Effector memory CD4-positive, alpha-beta T cell (primary cell): ENCODE data around the gene SNX21.
A peak's percentile ranks its signal among the peaks of the same experiment; 100 is the strongest.

Experiments
- DNase-seq, 3 donors: peaks; one replicate each; pipeline ENCODE4 v3.0.0-alpha.2; 2020
- H3K27ac ChIP-seq: 2 replicates; pipeline ENCODE4 v1.7.0; 2013; ENCODE audit warnings: mild to moderate bottlenecking, low read length, moderate library complexity; ENCODE audit not compliant: insufficient read depth, poor library complexity, severe bottlenecking
- H3K27me3 ChIP-seq: replicated peaks from 2 replicates; pipeline ENCODE4 v1.7.0; 2013; ENCODE audit warnings: mild to moderate bottlenecking, low read length; ENCODE audit not compliant: insufficient read depth, control insufficient read depth, poor library complexity, severe bottlenecking
- H3K36me3 ChIP-seq: 2 replicates; pipeline ENCODE4 v1.7.0; 2013; ENCODE audit warnings: mild to moderate bottlenecking, low read length, moderate library complexity; ENCODE audit not compliant: control insufficient read depth, insufficient read depth
- H3K4me1 ChIP-seq: 2 replicates; pipeline ENCODE4 v1.7.0; 2013; ENCODE audit warnings: low read length, mild to moderate bottlenecking; ENCODE audit not compliant: control insufficient read depth, insufficient read depth, poor library complexity, severe bottlenecking
- H3K4me3 ChIP-seq: 2 replicates; pipeline ENCODE4 v1.7.0; 2013; ENCODE audit warnings: low read length, low read depth, mild to moderate bottlenecking; ENCODE audit not compliant: insufficient read depth, poor library complexity, severe bottlenecking
- H3K9me3 ChIP-seq: 2 replicates; pipeline ENCODE4 v1.7.0; 2013; ENCODE audit warnings: mild to moderate bottlenecking, low read length, moderate library complexity; ENCODE audit not compliant: control insufficient read depth

Gene SNX21

DNA sequence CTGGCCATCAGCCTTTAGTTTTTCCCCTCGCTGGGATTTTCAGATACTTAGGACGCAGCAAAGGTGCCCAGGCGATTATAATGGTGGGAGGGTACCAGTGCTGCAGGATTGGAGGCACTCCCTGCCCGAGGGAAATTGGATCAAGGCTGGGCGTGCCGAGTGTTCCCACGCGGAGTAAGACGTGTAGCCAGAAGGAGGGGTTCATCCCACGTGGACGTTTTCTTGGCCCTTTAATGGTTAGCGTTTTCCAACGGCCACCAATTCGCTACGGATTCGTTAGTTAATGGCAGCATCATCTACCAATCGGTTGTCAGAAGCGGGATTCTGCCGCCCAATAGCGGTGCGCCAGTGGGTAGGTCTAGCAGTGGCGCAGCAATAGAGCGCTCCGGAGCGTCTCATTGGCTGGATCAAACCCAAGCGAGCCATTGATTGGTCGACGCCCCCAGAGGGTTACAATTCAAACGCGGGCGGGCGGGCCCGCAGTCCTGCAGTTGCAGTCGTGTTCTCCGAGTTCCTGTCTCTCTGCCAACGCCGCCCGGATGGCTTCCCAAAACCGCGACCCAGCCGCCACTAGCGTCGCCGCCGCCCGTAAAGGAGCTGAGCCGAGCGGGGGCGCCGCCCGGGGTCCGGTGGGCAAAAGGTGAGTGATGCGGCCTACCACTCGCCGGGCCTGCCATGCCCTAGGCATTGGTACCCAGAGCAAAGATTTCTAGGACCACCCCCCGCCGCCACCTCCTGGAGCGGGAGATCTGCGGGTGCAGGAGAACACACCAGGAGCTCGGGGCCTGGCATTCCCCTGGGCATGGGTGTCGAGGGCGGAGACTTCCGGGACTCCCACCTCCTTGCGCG, 21.2 kb upstream of the SNX21 start, which contains the start of gene UBE2C:
Gene UBE2C, plus strand, starts transcription at position 488 of the 849 bp plus-strand sequence. Its CDS starts 52 bp downstream, at position 540.
- H3K27ac ChIP-seq: no peak within 1 kb of the TSS
- H3K36me3 ChIP-seq: peaks cover 27% of the 10 kb centered on the region
- H3K4me1 ChIP-seq: peaks cover 7% of the 10 kb centered on the region
- no peaks in the 10 kb centered on the region for H3K27me3 ChIP-seq
- peak within 1 kb of the TSS; percentile 76 for H3K4me3 ChIP-seq
- no peaks in the 10 kb centered on the region for H3K9me3 ChIP-seq
- peak; percentile 88 to 93 (median 93) for DNase-seq

- Histone ChIP-seq H3K36me3 (peaks cover 23% of the 10 kb centered on the region), H3K27me3 (no peaks in the 10 kb centered on the region), H3K4me3 (peak overlapping the region; percentile 76), H3K4me1 (peaks cover 7% of the 10 kb centered on the region), H3K9me3 (no peaks in the 10 kb centered on the region), H3K27ac (no peak overlapping the region)
- no peak for DNase-seq
Observed at GRCh38 chr20:45813006-45813340, 20.6 kb upstream of the SNX21 start.

- Histone ChIP-seq H3K27me3 (no peaks in the 10 kb centered on the region), H3K4me3 (no peak overlapping the region), H3K4me1 (peaks cover 7% of the 10 kb centered on the region), H3K9me3 (no peaks in the 10 kb centered on the region), H3K36me3 (peaks cover 23% of the 10 kb centered on the region), H3K27ac (no peak overlapping the region)
- no peak for DNase-seq
Observed at GRCh38 chr20:45813489-45813888, 20.1 kb upstream of the SNX21 start.

DNA sequence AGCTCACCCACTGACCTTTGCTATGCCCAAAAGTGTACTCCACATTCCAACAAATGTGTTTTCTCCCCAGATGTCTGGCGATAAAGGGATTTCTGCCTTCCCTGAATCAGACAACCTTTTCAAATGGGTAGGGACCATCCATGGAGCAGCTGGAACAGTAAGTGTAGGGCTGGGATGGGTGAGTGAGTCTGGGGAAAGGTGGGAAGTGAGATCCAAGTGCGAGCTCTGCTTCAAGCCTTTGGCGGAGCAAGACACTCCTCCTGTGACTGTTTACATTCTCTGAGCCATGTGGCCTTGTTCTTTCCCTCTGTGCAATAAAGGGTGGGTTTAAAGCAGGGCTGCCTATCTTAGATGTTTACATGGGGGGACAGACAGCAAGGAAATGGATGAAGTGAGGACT, 19.3 kb upstream of the SNX21 start:
- H3K4me3 ChIP-seq: no peak overlapping the region
- DNase-seq: no peak
- H3K36me3 ChIP-seq: peaks cover 15% of the 10 kb centered on the region

GRCh38 chr20:45816951-45817350, 16.6 kb upstream of the SNX21 start:
- Histone ChIP-seq H3K9me3 (no peaks in the 10 kb centered on the region), H3K4me1 (peaks cover 5% of the 10 kb centered on the region)
- DNase-seq: no peak

More for the DNA sequence above, 19.3 kb upstream of the SNX21 start:
- no peaks in the 10 kb centered on the region for H3K9me3 ChIP-seq
- H3K27me3 ChIP-seq: no peaks in the 10 kb centered on the region
- H3K27ac ChIP-seq: no peak overlapping the region
- H3K4me1 ChIP-seq: peaks cover 7% of the 10 kb centered on the region

DNA sequence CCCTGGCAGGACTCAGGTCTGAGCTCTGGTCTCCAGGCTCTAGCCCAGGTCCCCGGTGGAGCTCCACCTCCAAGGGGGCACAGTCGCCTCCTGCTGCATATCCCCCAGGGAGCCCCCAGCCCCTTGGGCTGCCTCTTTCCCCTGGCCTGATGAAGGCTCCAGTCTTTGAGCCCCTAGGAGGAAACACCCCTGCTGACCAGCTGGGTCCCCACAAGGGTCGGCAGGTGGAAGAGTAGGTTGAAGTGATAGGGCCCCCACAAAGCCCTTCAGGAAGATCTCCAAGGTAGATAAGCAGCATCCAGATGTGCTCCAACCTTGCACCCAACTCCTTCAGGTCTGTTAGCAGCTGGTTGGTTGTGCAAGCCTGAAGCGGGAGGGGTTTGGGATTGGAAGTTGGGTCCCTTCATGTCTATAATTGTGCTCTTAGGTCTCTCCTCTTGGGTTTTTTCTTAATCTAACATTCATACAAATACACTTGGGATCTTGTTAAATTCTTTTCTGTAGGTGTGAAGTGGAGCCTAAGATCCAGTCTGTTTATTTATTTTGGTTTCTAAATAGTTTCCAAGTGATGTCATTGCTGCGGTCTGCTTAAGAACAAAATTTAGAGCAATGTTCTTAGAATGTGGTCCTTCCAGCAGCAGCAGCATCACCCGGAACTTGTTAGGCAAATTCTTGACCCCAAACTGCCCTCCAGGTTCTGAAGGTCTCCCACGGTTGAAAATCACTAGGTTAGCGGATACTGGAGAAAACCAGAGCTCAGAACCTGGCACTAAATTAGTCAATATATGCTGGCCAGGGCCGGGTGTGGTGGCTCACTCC, 16.0 kb upstream of the SNX21 start:
- DNase-seq: no peak
- Histone ChIP-seq H3K9me3 (no peaks in the 10 kb centered on the region), H3K27ac (no peak overlapping the region), H3K4me3 (no peak overlapping the region), H3K36me3 (no peaks in the 10 kb centered on the region), H3K27me3 (no peaks in the 10 kb centered on the region), H3K4me1 (peaks cover 3% of the 10 kb centered on the region)

More at GRCh38 chr20:45816951-45817350, 16.6 kb upstream of the SNX21 start:
- no peaks in the 10 kb centered on the region for H3K36me3 ChIP-seq
- no peak overlapping the region for H3K4me3 ChIP-seq
- H3K27ac ChIP-seq: no peak overlapping the region
- H3K27me3 ChIP-seq: no peaks in the 10 kb centered on the region

DNA sequence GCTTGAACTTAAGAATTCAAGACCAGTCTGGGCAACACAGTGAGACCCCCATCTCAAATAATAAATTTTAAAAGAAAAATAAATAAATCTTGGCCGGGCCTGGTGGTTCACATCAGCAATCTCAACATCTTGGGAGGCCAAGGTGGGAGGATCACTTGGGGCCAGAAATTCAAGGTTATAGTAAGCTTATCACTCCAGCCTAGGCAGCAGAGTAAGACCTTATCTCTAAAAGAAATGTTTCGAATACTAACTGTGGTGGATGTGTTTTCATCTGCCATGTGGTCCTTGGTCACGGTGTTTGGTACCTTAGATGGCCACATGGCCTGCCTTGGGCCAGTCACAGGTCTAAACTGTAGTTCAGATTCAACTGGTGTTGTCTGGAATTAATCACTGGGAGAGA, 15.4 kb upstream of the SNX21 start:
- Histone ChIP-seq H3K4me1 (peaks cover 3% of the 10 kb centered on the region), H3K36me3 (no peaks in the 10 kb centered on the region), H3K27ac (no peak overlapping the region), H3K4me3 (no peak overlapping the region), H3K9me3 (no peaks in the 10 kb centered on the region), H3K27me3 (peaks cover 5% of the 10 kb centered on the region)
- DNase-seq: no peak

- Histone ChIP-seq H3K9me3 (no peaks in the 10 kb centered on the region), H3K36me3 (no peaks in the 10 kb centered on the region), H3K27me3 (peaks cover 12% of the 10 kb centered on the region), H3K4me1 (peaks cover 5% of the 10 kb centered on the region), H3K4me3 (no peak overlapping the region), H3K27ac (no peak overlapping the region)
- no peak for DNase-seq
Observed at GRCh38 chr20:45819466-45819865, 14.1 kb upstream of the SNX21 start.

- Histone ChIP-seq H3K4me3 (no peak overlapping the region), H3K4me1 (peaks cover 5% of the 10 kb centered on the region), H3K27ac (no peak overlapping the region), H3K36me3 (no peaks in the 10 kb centered on the region), H3K27me3 (peaks cover 12% of the 10 kb centered on the region), H3K9me3 (no peaks in the 10 kb centered on the region)
- no peak for DNase-seq
Observed at GRCh38 chr20:45821947-45822346, 11.7 kb upstream of the SNX21 start.

GRCh38 chr20:45822857-45823256, 10.7 kb upstream of the SNX21 start:
- DNase-seq: no peak
- Histone ChIP-seq H3K27me3 (peaks cover 12% of the 10 kb centered on the region), H3K9me3 (no peaks in the 10 kb centered on the region), H3K4me1 (peaks cover 5% of the 10 kb centered on the region), H3K4me3 (no peak overlapping the region), H3K36me3 (no peaks in the 10 kb centered on the region), H3K27ac (no peak overlapping the region)
